HG03571 (cell line): ENCODE measurements around the gene PAGR1.
"Not testable (repeated sequence)": the region's sequence is repeated elsewhere in the genome, so short reads cannot be mapped to it uniquely, and the experiment has no call there.

Source experiments
- ATAC-seq: cut with Tn5 transposase; IDR thresholded peaks from one replicate; pipeline ENCODE4 v1.9.1; 2021; ENCODE audit not compliant: unreplicated experiment

PAGR1 gene

GRCh38 chr16:29811896-29812665 lies 3.9 kb upstream of the PAGR1 start, which contains the start of gene PRRT2:
PRRT2 (plus strand) TSS chr16:29812193; CDS start chr16:29813055, 862 bp downstream.
- ATAC-seq, result no peak

- ATAC-seq, result no peak
Observed at GRCh38 chr16:29812754-29813643, 3.0 kb upstream of the PAGR1 start.

DNA sequence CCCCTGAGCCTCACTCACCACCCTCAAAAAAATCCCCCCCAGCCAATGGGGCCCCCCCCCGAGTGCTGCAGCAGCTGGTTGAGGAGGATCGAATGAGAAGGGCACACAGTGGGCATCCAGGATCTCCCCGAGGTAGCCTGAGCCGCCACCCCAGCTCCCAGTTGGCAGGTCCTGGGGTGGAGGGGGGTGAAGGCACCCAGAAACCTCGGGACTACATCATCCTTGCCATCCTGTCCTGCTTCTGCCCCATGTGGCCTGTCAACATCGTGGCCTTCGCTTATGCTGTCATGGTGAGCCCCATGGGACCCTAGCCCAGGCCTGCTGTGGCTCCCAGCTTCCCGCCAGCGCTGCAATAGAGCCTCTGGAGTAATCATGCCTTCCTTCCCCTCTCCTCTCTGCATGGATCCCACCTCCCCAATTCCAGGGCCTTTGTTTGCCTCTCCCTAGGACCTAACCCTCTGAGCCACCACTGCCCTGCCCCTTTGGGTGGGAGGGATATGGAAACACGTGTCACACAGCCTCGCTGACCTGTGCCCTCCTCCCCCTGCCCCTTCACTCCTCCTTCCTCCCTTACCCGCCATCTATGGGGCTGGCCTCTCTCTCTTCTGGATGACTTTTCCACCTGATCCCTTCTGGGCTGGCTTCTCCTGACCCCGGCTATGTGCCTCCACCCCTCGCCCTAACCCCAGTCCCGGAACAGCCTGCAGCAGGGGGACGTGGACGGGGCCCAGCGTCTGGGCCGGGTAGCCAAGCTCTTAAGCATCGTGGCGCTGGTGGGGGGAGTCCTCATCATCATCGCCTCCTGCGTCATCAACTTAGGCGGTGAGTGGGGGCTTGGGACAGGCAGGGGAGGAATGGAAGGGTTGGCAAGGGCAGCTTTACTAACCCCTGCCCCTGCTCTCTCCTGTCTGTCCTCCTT lies 2.0 kb upstream of the PAGR1 start:
- no peak for ATAC-seq

DNA sequence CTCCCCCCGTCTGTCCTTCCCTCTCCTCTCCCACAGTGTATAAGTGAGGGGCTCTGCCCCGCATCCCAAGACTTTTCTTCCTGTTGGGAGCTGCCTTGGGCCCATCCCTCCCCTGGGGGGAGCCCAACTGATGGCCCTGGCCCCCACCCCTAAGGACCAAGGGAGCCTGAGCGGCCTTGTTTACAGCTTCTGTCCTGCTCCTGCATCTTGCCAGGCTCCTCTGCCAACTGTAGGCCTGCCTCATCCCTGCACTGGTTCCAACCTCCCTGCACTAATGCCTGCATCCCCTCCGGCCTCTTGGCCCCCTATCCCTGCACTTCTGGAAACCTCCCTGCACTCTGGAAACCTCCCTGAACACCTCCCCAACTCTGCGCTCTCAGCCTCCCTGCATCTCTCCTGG lies 1.4 kb upstream of the PAGR1 start:
- no peak for ATAC-seq

GRCh38 chr16:29815032-29815721 lies 775 bp upstream of the PAGR1 start:
- no peak for ATAC-seq

DNA sequence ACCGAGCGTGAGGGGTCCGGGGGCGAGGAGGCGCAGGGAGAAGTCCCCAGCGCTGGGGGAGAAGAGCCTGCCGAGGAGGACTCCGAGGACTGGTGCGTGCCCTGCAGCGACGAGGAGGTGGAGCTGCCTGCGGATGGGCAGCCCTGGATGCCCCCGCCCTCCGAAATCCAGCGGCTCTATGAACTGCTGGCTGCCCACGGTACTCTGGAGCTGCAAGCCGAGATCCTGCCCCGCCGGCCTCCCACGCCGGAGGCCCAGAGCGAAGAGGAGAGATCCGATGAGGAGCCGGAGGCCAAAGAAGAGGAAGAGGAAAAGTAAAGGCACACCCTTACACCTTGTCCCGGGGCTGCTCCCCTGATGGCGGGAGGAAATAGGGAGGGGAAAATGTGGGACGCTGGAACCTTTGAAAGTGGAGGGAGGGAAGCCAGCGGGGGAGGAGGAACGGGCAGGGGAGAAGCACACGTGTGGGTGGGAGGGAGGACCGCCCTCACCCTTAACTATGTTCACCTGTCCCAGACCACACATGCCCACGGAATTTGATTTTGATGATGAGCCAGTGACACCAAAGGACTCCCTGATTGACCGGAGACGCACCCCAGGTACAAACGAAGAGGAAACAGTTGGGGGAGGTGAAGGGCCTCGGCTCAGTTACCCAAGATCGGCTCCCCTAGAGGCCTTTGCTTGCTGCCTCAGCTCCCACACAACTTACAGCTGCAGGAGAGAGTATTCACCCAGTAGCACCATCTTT lies 916 bp downstream of the PAGR1 start:
- no peak for ATAC-seq

- no peak for ATAC-seq
Observed at GRCh38 chr16:29818082-29818481, 2.1 kb downstream of the PAGR1 start.

GRCh38 chr16:29819506-29819905 lies 3.6 kb downstream of the PAGR1 start:
- no peak for ATAC-seq

- ATAC-seq, result no peak
Observed at GRCh38 chr16:29820271-29820701, 4.3 kb downstream of the PAGR1 start, which contains the start of gene MVP. MVP (plus strand) TSS chr16:29820462; CDS start chr16:29830550, 10,088 bp downstream.

DNA sequence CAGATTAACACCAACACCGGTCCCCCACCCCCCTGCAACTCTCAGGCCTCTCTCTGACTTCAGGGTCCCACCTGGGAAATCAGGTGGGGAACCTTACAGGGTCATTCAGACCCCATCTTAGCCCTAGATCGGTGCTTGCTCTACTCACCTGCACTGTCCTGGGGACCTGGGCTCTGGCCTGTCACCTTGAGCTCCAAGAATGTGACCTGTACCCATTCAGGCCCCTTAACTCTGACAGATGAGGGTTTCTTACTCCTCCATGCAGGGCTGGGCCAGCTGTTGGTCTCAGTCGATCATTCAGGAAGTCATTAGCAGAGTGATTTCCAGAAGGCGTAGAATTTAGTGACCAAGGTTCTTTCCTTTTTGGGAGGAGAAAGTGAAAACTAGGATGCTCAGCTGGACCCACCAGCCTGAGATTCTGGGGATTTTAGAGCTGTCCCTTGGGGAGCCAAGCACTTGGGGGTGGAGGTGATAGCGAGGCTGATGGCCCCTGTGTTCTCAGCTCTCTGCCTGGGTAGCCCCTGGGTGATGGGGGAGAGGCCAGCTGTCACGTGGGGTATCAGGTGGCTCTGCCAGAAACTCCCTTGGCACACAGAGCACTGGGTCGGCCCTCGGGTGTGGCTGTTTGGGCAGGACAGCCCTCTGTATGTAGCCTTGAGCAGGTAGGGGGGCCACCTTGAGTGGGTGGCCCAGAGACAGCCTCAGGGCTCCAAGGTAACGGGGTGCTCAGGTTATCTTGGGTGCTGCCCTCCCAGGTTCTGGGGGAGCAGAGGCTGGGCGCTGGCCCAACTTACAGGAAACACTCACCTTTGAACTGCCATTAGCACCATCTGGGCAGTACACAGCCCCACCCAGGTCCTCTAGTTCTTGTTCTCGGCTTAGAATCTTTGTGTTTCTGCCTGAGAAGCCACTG lies 5.0 kb downstream of the PAGR1 start:
- ATAC-seq, result no peak

- no peak for ATAC-seq
Observed at GRCh38 chr16:29821643-29822115, 5.7 kb downstream of the PAGR1 start.

DNA sequence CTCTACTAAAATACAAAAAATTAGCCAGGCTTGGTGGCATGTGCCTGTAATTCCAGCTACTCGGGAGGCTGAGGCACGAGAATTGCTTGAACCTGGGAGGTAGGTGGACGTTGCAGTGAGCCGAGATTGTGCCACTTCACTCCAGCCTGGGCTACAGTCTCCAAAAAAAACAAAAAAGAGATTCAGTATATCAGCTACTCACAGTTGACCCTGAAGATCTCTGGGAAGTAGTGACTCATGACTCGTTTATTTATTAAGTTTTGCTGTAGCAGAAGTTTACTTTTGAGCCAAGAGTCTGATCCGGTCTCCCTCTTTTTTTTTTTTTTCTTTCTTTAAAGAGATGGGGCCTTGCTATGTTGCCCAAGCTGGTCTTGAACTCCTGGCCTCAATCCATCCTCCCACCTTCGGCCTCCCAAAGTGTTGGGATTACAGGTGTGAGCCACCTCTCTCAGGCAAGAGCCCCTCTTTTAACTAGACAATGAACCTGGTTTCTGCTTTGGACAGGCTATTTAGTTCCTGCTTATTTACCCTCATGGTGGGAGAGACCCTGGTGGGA lies 8.7 kb downstream of the PAGR1 start:
- ATAC-seq, result no peak

GRCh38 chr16:29825145-29826044 lies 9.4 kb downstream of the PAGR1 start:
- ATAC-seq, result no peak

GRCh38 chr16:29826342-29826695 lies 10.4 kb downstream of the PAGR1 start:
- no peak for ATAC-seq

DNA sequence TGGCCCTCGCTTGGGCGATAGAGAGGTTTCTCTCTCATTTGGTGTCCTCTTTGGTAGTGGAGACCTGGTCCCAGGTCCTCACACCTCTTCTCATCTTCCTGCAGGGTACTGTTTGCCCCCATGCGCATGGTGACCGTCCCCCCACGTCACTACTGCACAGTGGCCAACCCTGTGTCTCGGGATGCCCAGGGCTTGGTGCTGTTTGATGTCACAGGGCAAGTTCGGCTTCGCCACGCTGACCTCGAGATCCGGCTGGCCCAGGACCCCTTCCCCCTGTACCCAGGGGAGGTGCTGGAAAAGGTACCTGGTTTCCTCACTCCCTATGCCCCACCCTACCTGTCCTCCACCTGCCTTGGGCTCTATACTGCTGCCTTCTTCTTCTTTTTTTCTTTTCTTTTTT lies 14.8 kb downstream of the PAGR1 start:
- ATAC-seq, result no peak

DNA sequence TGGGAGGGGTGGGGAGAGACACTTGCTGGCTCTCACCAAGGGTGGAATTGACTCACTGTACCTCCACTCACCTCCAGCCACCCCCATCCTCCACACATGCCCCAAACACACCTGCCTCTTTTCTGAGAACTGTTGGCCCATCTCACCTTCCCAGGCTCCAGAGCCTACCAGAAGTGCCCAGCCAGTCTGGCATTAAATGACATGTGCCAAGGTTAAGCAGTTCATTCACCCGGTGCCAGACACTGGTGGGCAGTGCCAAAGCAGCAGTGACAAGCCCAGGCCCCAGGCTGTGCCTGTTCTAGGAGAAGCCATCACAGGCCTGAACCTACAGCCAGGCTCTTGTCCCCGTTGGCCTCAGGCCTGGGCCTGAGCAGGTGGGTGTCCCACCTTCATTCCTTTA lies 15.5 kb downstream of the PAGR1 start:
- no peak for ATAC-seq

GRCh38 chr16:29833219-29833618 lies 17.3 kb downstream of the PAGR1 start:
- ATAC-seq, result not testable (repeated sequence)
